ENCODE measurements around the gene SUPT5H. TPM values are rescaled to one million over a fixed set of nuclear protein-coding genes. Genes with fewer than 3 reads are reported as not detected.
A peak's percentile ranks its signal among the peaks of the same experiment; 100 is the strongest.

SUPT5H gene
- total RNA-seq, 4 donors from 2014 or later: 39.5 to 80.3 (median 67.7) TPM

DNA sequence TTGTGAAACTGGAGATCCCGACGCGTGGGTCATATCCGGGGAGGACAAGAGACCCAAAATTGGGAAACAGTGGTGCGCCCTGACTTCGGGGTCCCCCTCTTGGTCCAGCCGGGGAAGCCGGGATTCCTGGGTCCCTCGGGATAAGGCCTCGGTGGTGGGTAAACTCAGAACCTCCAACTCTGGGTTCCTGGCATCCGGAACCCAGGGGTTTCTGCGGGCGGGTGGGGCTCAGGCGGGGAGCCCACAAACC, 38.0 kb upstream of the SUPT5H start:
- 0% methylated on average over 2 to 5 of the region's 14 CpGs for WGBS, 2 donors
- H3K4me3 ChIP-seq: peak overlapping the region; percentile 76 to 90 (median 79)
- H3K36me3 ChIP-seq: peaks cover 11 to 21% (median 19%) of the 10 kb centered on the region in 3 donors
- DNase-seq: peak; percentile 39
- intact Hi-C loops (cut with DNase I): no loop called here
- no peaks in the 10 kb centered on the region for H3K27me3 ChIP-seq
- H3K4me1 ChIP-seq: peaks cover 32 to 64% (median 47%) of the 10 kb centered on the region in 3 donors
- no peak for TF ChIP-seq POLR2A (IDR thresholded peaks at IDR 0.05)
- TF ChIP-seq, protein P1, sequence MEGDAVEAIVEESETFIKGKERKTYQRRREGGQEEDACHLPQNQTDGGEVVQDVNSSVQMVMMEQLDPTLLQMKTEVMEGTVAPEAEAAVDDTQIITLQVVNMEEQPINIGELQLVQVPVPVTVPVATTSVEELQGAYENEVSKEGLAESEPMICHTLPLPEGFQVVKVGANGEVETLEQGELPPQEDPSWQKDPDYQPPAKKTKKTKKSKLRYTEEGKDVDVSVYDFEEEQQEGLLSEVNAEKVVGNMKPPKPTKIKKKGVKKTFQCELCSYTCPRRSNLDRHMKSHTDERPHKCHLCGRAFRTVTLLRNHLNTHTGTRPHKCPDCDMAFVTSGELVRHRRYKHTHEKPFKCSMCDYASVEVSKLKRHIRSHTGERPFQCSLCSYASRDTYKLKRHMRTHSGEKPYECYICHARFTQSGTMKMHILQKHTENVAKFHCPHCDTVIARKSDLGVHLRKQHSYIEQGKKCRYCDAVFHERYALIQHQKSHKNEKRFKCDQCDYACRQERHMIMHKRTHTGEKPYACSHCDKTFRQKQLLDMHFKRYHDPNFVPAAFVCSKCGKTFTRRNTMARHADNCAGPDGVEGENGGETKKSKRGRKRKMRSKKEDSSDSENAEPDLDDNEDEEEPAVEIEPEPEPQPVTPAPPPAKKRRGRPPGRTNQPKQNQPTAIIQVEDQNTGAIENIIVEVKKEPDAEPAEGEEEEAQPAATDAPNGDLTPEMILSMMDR (IDR thresholded peaks at IDR 0.05): no peak
- H3K27ac ChIP-seq: peak overlapping the region; percentile 99
- H3K9me3 ChIP-seq: no peaks in the 10 kb centered on the region

DNA sequence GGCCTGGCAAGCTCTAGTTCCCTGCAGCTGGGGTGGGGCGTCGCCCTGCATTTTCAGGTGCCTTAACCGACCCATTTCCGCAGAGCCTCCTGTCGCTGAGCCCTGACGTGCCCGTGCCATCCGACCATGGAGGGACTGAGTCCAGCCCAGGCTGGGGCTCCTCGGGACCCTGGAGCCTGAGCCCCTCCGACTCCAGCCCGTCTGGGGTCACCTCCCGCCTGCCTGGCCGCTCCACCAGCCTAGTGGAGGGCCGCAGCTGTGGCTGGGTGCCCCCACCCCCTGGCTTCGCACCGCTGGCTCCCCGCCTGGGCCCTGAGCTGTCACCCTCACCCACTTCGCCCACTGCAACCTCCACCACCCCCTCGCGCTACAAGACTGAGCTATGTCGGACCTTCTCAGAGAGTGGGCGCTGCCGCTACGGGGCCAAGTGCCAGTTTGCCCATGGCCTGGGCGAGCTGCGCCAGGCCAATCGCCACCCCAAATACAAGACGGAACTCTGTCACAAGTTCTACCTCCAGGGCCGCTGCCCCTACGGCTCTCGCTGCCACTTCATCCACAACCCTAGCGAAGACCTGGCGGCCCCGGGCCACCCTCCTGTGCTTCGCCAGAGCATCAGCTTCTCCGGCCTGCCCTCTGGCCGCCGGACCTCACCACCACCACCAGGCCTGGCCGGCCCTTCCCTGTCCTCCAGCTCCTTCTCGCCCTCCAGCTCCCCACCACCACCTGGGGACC, 37.6 kb upstream of the SUPT5H start:
- Histone ChIP-seq H3K9me3 (no peaks in the 10 kb centered on the region), H3K36me3 (peaks cover 11 to 21% (median 19%) of the 10 kb centered on the region in 3 donors), H3K4me1 (peaks cover 31 to 63% (median 44%) of the 10 kb centered on the region in 3 donors), H3K27me3 (no peaks in the 10 kb centered on the region), H3K4me3 (peak overlapping the region; percentile 76 to 90 (median 79)), H3K27ac (peak overlapping the region; percentile 99)
- intact Hi-C loops (cut with DNase I): no loop called here
- no peak for DNase-seq
- WGBS, 2 donors: 8 to 10% methylated on average over 11 to 12 of the region's 40 CpGs
- peak in 3 of 4 donors; percentile 48 to 81 (median 52) for TF ChIP-seq POLR2A (IDR thresholded peaks at IDR 0.05)
- TF ChIP-seq, protein P1 (IDR thresholded peaks at IDR 0.05): peak in 1 of 6 experiments; percentile 7

DNA sequence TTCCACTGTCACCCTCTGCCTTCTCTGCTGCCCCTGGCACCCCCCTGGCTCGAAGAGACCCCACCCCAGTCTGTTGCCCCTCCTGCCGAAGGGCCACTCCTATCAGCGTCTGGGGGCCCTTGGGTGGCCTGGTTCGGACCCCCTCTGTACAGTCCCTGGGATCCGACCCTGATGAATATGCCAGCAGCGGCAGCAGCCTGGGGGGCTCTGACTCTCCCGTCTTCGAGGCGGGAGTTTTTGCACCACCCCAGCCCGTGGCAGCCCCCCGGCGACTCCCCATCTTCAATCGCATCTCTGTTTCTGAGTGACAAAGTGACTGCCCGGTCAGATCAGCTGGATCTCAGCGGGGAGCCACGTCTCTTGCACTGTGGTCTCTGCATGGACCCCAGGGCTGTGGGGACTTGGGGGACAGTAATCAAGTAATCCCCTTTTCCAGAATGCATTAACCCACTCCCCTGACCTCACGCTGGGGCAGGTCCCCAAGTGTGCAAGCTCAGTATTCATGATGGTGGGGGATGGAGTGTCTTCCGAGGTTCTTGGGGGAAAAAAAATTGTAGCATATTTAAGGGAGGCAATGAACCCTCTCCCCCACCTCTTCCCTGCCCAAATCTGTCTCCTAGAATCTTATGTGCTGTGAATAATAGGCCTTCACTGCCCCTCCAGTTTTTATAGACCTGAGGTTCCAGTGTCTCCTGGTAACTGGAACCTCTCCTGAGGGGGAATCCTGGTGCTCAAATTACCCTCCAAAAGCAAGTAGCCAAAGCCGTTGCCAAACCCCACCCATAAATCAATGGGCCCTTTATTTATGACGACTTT, 36.8 kb upstream of the SUPT5H start:
- Histone ChIP-seq H3K4me3 (peak overlapping the region; percentile 76 to 90 (median 79)), H3K36me3 (peaks cover 11 to 21% (median 19%) of the 10 kb centered on the region in 3 donors), H3K4me1 (peaks cover 31 to 63% (median 44%) of the 10 kb centered on the region in 3 donors), H3K9me3 (no peaks in the 10 kb centered on the region), H3K27me3 (no peaks in the 10 kb centered on the region), H3K27ac (peak overlapping the region; percentile 99)
- WGBS, 2 donors: 3 to 7% methylated on average over 4 to 15 of the region's 20 CpGs
- DNase-seq: no peak
- intact Hi-C loops (cut with DNase I): no loop called here
- peak in 1 of 4 donors; percentile 46 for TF ChIP-seq POLR2A (IDR thresholded peaks at IDR 0.05)
- TF ChIP-seq, protein P1 (IDR thresholded peaks at IDR 0.05): no peak

DNA sequence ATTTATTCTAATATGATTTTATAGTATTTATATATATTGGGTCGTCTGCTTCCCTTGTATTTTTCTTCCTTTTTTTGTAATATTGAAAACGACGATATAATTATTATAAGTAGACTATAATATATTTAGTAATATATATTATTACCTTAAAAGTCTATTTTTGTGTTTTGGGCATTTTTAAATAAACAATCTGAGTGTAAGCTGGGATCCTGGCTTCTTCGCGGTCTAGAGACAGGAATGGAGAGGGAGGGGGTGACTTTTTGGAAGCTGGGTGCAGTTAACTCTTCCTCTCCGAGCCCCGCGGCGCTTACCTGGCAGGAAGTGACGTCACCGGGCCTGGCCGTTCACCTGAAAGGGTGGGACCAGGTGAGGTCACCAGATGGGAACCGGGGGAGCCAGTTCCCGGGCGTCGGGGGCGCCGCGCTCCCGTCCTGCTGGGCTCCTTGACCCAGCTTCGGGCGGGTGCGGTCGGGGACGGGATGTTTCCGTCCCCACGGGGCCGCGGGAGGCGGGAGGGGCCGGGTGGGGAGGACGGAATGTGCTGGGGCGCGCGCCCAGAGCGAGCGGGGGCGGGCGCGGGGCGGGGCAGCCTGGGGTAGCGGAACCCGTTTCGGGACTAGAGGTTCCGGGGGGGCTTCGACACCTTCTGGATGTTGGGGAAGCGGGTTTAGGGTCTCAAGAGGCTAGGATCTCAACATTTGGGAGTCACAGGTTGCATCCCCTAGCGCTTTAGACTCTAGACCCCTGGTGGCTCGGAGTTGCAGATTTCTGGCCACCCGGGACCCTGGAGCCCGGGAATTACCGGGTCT, 36.0 kb upstream of the SUPT5H start:
- Histone ChIP-seq H3K36me3 (peaks cover 11 to 21% (median 19%) of the 10 kb centered on the region in 3 donors), H3K27me3 (no peaks in the 10 kb centered on the region), H3K4me3 (peak overlapping the region; percentile 76 to 90 (median 79)), H3K27ac (peak overlapping the region; percentile 99), H3K4me1 (peaks cover 30 to 63% (median 46%) of the 10 kb centered on the region in 3 donors), H3K9me3 (no peaks in the 10 kb centered on the region)
- intact Hi-C loops (cut with DNase I): no loop called here
- DNase-seq: peak; percentile 79
- WGBS, 2 donors: 1 to 2% methylated on average over 5 to 8 of the region's 52 CpGs
- peak; percentile 8 to 88 (median 77) for TF ChIP-seq POLR2A (IDR thresholded peaks at IDR 0.05)
- TF ChIP-seq, protein P1 (IDR thresholded peaks at IDR 0.05): peak in 1 of 6 experiments; percentile 10

Data from esophagus squamous epithelium (tissue), 5 donors.